Thoracic aorta (tissue), 2 donors: ENCODE results near the gene PKD1L1. TPM values are rescaled to one million over a fixed set of nuclear protein-coding genes. Genes with fewer than 3 reads are reported as not detected.

Source experiments
- ATAC-seq: fragments of 150-250 bp; one replicate; pipeline ENCODE4 v1.8.0; 2017; ENCODE audit warnings: low read depth; ENCODE audit not compliant: insufficient number of reproducible peaks, low FRiP score
- DNase-seq: peaks from one replicate; pipeline ENCODE4 v3.0.0-alpha.2; 2020; ENCODE audit warnings: low spot score
- H3K27ac ChIP-seq, 2 donors: fragments of 200-600 bp; sonication (generic); 1 replicate in 1 of 2; 2 replicates in 1 of 2; pipeline ENCODE4 v1.5.1; 2016; ENCODE audit warnings: mild to moderate bottlenecking in 2 of 2, moderate library complexity in 2 of 2
- H3K27me3 ChIP-seq: fragments of 200-600 bp; sonication (generic); replicated peaks from 2 replicates; pipeline ENCODE4 v1.6.0; 2016; ENCODE audit warnings: mild to moderate bottlenecking; ENCODE audit not compliant: insufficient read depth
- H3K36me3 ChIP-seq: fragments of 200-600 bp; sonication (generic); one replicate; pipeline ENCODE4 v1.5.1; 2016
- H3K4me1 ChIP-seq, 2 donors: fragments of 200-600 bp; sonication (generic); 1 replicate in 1 of 2; 2 replicates in 1 of 2; pipeline versions ENCODE4 v1.5.1 to v1.6.0; 2016; ENCODE audit warnings: low read depth in 2 of 2, mild to moderate bottlenecking in 1 of 2; ENCODE audit not compliant: control insufficient read depth in 1 of 2
- H3K4me3 ChIP-seq: fragments of 200-600 bp; sonication (generic); 2 replicates; pipeline ENCODE4 v1.5.1; 2016; ENCODE audit warnings: mild to moderate bottlenecking
- H3K9me3 ChIP-seq: fragments of 200-600 bp; sonication (generic); 2 replicates; pipeline ENCODE4 v1.5.1; 2016
- total RNA-seq, 2 donors: library from RNA; depleted of rRNA; stranded (reverse); fragments of >200 nt; gene quantifications; one replicate each; pipeline versions ENCODE4 v1.1.0 to v1.2.3, GENCODE V29; 2016
- TF ChIP-seq, protein P1 (sequence below): fragments of 200-600 bp; sonication (generic); IDR thresholded peaks from one replicate; pipeline ENCODE4 v1.5.1; 2019; ENCODE audit warnings: antibody characterized with exemption

Gene PKD1L1
- total RNA-seq, 2 donors from 2014 or later: 0.14 to 0.85 TPM

DNA sequence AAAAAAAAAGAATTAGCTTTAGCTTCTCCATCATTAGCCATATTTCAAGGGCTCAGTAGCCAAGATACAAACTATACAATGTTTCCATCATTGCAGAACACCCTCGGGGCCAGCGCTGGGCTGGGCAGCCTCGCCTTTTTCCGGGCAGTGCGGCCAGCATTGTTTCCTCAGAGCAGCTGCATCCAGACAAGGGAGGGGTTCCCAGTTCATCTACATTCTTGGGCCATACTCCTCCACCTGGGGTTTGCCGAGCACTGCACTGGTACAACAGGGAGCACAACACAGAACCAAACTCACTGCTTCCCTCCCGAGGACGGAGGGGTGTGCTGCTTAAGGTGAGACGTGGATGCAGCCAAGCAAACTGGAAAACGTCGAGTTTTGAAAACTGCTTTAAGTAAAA, 2.4 kb upstream of the PKD1L1 start:
- Histone ChIP-seq H3K4me3 (no peak overlapping the region), H3K27me3 (no peaks in the 10 kb centered on the region), H3K27ac (no peak overlapping the region), H3K4me1 (no peaks in the 10 kb centered on the region), H3K36me3 (no peaks in the 10 kb centered on the region), H3K9me3 (no peaks in the 10 kb centered on the region)
- ATAC-seq (no peak), DNase-seq (no peak)
- TF ChIP-seq, protein P1, sequence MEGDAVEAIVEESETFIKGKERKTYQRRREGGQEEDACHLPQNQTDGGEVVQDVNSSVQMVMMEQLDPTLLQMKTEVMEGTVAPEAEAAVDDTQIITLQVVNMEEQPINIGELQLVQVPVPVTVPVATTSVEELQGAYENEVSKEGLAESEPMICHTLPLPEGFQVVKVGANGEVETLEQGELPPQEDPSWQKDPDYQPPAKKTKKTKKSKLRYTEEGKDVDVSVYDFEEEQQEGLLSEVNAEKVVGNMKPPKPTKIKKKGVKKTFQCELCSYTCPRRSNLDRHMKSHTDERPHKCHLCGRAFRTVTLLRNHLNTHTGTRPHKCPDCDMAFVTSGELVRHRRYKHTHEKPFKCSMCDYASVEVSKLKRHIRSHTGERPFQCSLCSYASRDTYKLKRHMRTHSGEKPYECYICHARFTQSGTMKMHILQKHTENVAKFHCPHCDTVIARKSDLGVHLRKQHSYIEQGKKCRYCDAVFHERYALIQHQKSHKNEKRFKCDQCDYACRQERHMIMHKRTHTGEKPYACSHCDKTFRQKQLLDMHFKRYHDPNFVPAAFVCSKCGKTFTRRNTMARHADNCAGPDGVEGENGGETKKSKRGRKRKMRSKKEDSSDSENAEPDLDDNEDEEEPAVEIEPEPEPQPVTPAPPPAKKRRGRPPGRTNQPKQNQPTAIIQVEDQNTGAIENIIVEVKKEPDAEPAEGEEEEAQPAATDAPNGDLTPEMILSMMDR: no peak

DNA sequence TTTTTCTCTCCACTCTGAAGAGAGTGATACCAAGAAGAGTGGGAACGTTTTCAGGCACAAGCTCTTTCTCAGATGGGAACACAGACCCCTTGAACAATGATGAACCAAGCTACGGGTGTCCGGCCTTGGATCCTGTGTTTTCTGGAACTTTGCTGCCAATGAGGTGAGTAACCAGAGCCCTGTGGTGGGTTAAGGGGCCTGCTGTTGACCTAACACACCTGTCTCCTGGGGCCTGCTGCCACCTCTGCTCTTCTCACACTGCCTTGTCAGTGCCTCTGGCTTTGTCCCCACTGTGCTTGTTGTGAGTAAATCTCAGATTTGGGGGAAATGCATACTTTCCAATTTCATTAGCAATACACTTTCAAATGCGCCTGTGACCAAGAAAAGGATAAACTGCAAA, 1.4 kb upstream of the PKD1L1 start:
- H3K9me3 ChIP-seq: no peaks in the 10 kb centered on the region
- ATAC-seq: no peak
- H3K4me1 ChIP-seq: no peaks in the 10 kb centered on the region
- no peak overlapping the region for H3K27ac ChIP-seq
- H3K27me3 ChIP-seq: no peaks in the 10 kb centered on the region
- TF ChIP-seq, protein P1: no peak
- H3K4me3 ChIP-seq: no peak overlapping the region
- no peak for DNase-seq
- no peaks in the 10 kb centered on the region for H3K36me3 ChIP-seq

- Histone ChIP-seq H3K4me3 (no peak overlapping the region), H3K9me3 (no peaks in the 10 kb centered on the region), H3K36me3 (no peaks in the 10 kb centered on the region), H3K27ac (no peak overlapping the region), H3K4me1 (no peaks in the 10 kb centered on the region), H3K27me3 (no peaks in the 10 kb centered on the region)
- no peak for ATAC-seq
- no peak for DNase-seq
- TF ChIP-seq, protein P1: no peak
Measured at GRCh38 chr7:47947355-47947749, 914 bp downstream of the PKD1L1 start.

DNA sequence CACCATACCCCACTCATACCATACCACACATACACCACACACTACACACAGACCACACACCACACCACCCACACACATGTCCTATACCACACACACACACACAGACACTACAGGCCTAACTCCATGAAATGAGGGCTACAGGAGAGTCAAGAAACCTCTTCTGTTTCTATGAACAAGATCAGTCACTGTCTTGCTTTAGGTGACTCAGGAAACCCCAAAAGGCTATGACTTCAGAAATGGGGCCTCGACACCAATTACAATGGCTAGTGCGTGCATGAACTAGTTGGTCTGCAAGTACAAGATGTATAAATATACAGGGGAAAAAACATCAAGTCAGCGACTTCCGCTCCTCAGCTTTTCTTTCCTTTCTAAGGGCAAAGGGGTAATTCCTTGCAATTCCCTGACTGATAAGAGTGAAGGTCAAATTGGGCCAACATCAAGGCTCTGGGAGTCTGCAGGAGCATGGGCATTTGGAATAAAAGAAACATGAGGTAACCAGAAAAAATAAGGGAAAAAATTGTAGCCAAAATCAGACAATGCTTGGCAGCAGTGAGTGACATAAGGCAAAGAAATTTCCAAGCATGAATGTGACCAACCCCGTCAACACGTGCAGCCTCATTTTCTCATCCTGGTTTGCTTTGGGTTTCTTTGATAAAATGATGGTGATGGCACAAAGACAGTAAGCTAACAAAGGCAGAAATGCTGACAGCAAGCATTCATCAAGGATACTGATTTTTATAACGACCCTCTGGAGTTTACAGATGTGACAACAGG, 1.5 kb downstream of the PKD1L1 start:
- ATAC-seq (no peak), DNase-seq (no peak)
- Histone ChIP-seq H3K4me1 (peaks cover 4% of the 10 kb centered on the region in 2 donors), H3K36me3 (no peaks in the 10 kb centered on the region), H3K27ac (no peak overlapping the region), H3K9me3 (no peaks in the 10 kb centered on the region), H3K4me3 (no peak overlapping the region), H3K27me3 (no peaks in the 10 kb centered on the region)
- TF ChIP-seq, protein P1: no peak

GRCh38 chr7:47945261-47946015, 2.8 kb downstream of the PKD1L1 start:
- no peaks in the 10 kb centered on the region for H3K9me3 ChIP-seq
- ATAC-seq (peak; percentile 34), DNase-seq (peak; percentile 62)
- H3K4me1 ChIP-seq: peaks cover 14 to 17% of the 10 kb centered on the region in 2 donors
- no peaks in the 10 kb centered on the region for H3K27me3 ChIP-seq
- TF ChIP-seq, protein P1: peak; percentile 70
- no peaks in the 10 kb centered on the region for H3K36me3 ChIP-seq
- no peak overlapping the region for H3K4me3 ChIP-seq
- no peak overlapping the region for H3K27ac ChIP-seq
